ENCODE data around the gene PPM1N.

Gene PPM1N

GRCh38 chr19:45492627-45493470 lies 5.4 kb upstream of the PPM1N start:
- no peak for DNase-seq

- DNase-seq, result no peak
Observed at GRCh38 chr19:45494261-45494916, 3.9 kb upstream of the PPM1N start.

GRCh38 chr19:45495178-45495577 lies 3.1 kb upstream of the PPM1N start:
- no peak for DNase-seq

GRCh38 chr19:45496349-45496953 lies 1.8 kb upstream of the PPM1N start:
- DNase-seq, result no peak

- DNase-seq, result no peak
Observed at GRCh38 chr19:45497791-45498190, 452 bp upstream of the PPM1N start.

GRCh38 chr19:45499196-45500180 lies 1.2 kb downstream of the PPM1N start:
- DNase-seq, result peak; percentile 52 to 64

GRCh38 chr19:45500918-45501729 lies 2.9 kb downstream of the PPM1N start:
- DNase-seq, result no peak

- no peak for DNase-seq
Observed at GRCh38 chr19:45501730-45502014, 3.4 kb downstream of the PPM1N start.

GRCh38 chr19:45502111-45502510 lies 3.9 kb downstream of the PPM1N start:
- DNase-seq, result peak; percentile 86 to 88

GRCh38 chr19:45503909-45504308 lies 5.7 kb downstream of the PPM1N start:
- DNase-seq, result no peak

- DNase-seq, result no peak
Observed at GRCh38 chr19:45505151-45505995, 7.1 kb downstream of the PPM1N start.

- no peak for DNase-seq
Observed at GRCh38 chr19:45505996-45506245, 7.7 kb downstream of the PPM1N start.

- DNase-seq, result peak; percentile 96 to 97
Observed at GRCh38 chr19:45506246-45506988, 8.2 kb downstream of the PPM1N start.

- DNase-seq, result peak; percentile 93 to 96
Observed at GRCh38 chr19:45506989-45507871, 9.0 kb downstream of the PPM1N start, which contains the start of gene VASP. TSS of gene VASP (plus strand) at chr19:45507479. CDS start at chr19:45507772, 293 bp downstream.

GRCh38 chr19:45507872-45508416 lies 9.7 kb downstream of the PPM1N start:
- no peak for DNase-seq

GRCh38 chr19:45508417-45508860 lies 10.2 kb downstream of the PPM1N start:
- no peak for DNase-seq

GRCh38 chr19:45508861-45509691 lies 10.8 kb downstream of the PPM1N start:
- peak; percentile 68 to 84 for DNase-seq

GRCh38 chr19:45509692-45510015 lies 11.4 kb downstream of the PPM1N start:
- DNase-seq, result no peak

Measured in inflammatory macrophage treated with lipopolysaccharide for 1 hour (primary cell).